ENCODE measurements around the gene PTK7. TPM values are rescaled to one million over a fixed set of nuclear protein-coding genes. Genes with fewer than 3 reads are reported as not detected.

Gene PTK7
- total and polyA plus RNA-seq, 5 donors = 4.1 to 9.4 (median 8.2) TPM

DNA sequence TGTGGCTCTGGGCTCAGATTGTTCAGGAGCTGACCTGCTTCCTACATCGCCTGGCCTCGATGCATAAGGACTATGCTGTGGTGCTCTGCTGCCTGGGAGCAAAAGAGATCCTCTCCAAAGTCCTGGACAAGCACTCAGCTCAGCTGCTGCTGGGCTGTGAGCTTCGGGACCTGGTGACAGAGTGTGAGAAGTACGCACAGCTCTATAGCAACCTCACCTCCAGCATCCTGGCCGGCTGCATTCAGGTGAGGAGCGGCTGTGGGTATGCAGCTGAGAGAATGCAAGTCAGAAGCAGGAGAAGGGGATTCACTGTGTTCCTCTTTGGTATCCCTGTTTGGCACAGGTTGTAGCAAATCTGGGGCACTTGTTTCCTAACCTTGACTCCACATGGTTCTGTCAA is 123.8 kb downstream of the PTK7 start:
- ATAC-seq (no peak), DNase-seq (no peak)
- intact Hi-C loops (cut with DNase I) = no loop called here
- no peaks in the 10 kb centered on the region for H3K27me3 ChIP-seq (ENCODE audit: control insufficient read depth, insufficient read depth)
- H3K9me3 ChIP-seq (ENCODE audit: control insufficient read depth, low read length) = no peaks in the 10 kb centered on the region
- no peak overlapping the region for H3K4me3 ChIP-seq (ENCODE audit: low read length)
- H3K4me1 ChIP-seq (ENCODE audit: control insufficient read depth, insufficient read depth, low read length) = no peaks in the 10 kb centered on the region
- H3K27ac ChIP-seq (ENCODE audit: low read length) = no peak overlapping the region
- 90% methylated on average over 6 of the region's 6 CpGs for WGBS

DNA sequence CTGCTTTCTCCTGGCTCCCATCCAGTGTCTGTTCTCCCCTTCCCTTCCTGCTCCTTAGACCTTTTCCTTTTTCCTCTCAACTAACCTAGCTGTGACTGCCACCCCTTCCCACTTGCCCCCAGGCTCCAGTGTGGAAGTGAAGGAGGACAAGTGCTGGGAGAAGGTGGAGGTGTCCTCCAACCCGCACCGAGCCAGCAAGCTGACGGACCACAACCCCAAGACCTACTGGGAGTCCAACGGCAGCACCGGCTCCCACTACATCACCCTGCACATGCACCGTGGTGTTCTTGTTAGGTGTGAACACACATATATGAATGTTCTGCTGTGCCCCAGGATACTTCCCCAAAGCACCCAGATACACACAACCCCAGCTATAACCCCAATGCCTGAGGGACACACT is 124.4 kb downstream of the PTK7 start:
- DNase-seq (no peak), ATAC-seq (no peak)
- 88% methylated on average over 6 of the region's 6 CpGs for WGBS
- Histone ChIP-seq H3K27ac (ENCODE audit: low read length) (no peak overlapping the region), H3K4me1 (ENCODE audit: control insufficient read depth, insufficient read depth, low read length) (no peaks in the 10 kb centered on the region), H3K4me3 (ENCODE audit: low read length) (no peak overlapping the region), H3K27me3 (ENCODE audit: control insufficient read depth, insufficient read depth) (no peaks in the 10 kb centered on the region), H3K9me3 (ENCODE audit: control insufficient read depth, low read length) (no peaks in the 10 kb centered on the region)
- intact Hi-C loops (cut with DNase I) = no loop called here

DNA sequence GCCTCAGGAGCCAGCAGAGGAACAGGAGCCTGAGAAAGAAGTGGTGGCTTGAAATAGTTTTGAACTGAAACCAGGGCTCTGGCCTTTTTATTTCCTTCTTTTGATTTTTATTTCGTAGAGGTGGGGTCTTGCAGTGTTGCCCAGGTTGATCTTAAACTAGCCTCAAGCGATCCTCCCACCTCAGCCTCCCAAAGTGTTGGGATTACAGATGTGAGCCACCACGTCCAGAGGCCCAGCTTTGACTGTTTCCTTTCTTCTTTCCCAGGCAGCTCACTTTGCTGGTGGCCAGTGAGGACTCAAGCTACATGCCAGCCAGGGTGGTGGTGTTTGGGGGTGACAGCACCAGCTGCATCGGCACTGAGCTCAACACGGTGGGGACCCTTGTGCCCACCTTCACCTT is 126.3 kb downstream of the PTK7 start:
- 87% methylated on average over 5 of the region's 5 CpGs for WGBS
- no peaks in the 10 kb centered on the region for H3K4me1 ChIP-seq (ENCODE audit: control insufficient read depth, insufficient read depth, low read length)
- ATAC-seq (no peak), DNase-seq (no peak)
- intact Hi-C loops (cut with DNase I) = no loop called here
- H3K4me3 ChIP-seq (ENCODE audit: low read length) = no peak overlapping the region
- no peaks in the 10 kb centered on the region for H3K27me3 ChIP-seq (ENCODE audit: control insufficient read depth, insufficient read depth)
- no peak overlapping the region for H3K27ac ChIP-seq (ENCODE audit: low read length)
- no peaks in the 10 kb centered on the region for H3K9me3 ChIP-seq (ENCODE audit: control insufficient read depth, low read length)

DNA sequence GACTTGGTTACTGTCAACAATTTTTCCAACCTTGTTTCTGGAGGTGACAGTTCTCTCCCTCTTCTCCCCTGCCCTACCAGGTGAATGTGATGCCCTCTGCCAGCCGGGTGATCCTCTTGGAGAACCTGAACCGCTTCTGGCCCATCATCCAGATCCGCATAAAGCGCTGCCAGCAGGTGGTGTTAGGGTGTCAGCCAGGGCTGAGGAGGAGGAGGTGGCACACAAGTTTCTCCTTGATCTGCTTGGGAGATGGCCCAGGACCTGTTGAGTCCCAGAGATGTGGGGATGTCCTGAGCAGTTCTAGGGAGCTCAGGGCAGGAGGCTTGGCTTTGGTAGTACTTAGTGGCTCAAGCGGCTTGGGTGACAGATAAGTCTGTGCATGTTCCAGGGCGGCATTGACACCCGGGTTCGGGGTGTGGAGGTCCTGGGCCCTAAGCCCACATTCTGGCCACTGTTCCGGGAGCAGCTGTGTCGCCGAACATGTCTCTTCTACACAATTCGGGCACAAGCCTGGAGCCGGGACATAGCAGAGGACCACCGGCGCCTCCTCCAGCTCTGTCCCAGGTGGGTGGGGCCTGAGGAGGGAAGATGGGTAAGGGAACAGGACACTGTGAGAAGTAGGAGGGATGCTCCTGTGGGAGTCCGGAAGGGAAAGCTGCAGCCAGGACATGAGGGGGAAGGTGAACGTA is 127.1 kb downstream of the PTK7 start:
- no peak for DNase-seq

DNA sequence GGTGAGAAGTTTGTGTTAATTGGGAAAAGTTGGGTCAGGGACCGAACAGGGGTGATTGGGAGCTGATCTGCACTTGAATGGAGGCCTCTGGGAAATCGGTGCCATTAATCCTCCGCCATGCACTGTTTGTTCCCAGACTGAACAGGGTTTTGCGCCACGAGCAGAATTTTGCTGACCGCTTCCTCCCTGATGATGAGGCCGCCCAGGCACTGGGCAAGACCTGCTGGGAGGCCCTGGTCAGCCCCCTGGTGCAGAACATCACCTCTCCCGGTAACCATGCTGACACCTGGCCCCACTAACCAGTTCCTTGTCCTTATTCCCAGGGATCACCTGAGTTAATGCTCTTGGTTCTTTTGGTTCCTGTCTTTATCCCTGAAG is 127.6 kb downstream of the PTK7 start:
- H3K27me3 ChIP-seq (ENCODE audit: control insufficient read depth, insufficient read depth) = no peaks in the 10 kb centered on the region
- no peak overlapping the region for H3K4me3 ChIP-seq (ENCODE audit: low read length)
- no peaks in the 10 kb centered on the region for H3K9me3 ChIP-seq (ENCODE audit: control insufficient read depth, low read length)
- no peak overlapping the region for H3K27ac ChIP-seq (ENCODE audit: low read length)
- 95% methylated on average over 8 of the region's 8 CpGs for WGBS
- intact Hi-C loops (cut with DNase I) = no loop called here
- no peak for ATAC-seq
- H3K4me1 ChIP-seq (ENCODE audit: control insufficient read depth, insufficient read depth, low read length) = no peaks in the 10 kb centered on the region
- DNase-seq = no peak

More for the DNA sequence above, 127.1 kb downstream of the PTK7 start:
- ATAC-seq = no peak
- WGBS = 93% methylated on average over 17 of the region's 17 CpGs
- Histone ChIP-seq H3K4me1 (ENCODE audit: control insufficient read depth, insufficient read depth, low read length) (no peaks in the 10 kb centered on the region), H3K27me3 (ENCODE audit: control insufficient read depth, insufficient read depth) (no peaks in the 10 kb centered on the region), H3K4me3 (ENCODE audit: low read length) (no peak overlapping the region), H3K9me3 (ENCODE audit: control insufficient read depth, low read length) (no peaks in the 10 kb centered on the region), H3K27ac (ENCODE audit: low read length) (no peak overlapping the region)
- intact Hi-C loops (cut with DNase I) = no loop called here

DNA sequence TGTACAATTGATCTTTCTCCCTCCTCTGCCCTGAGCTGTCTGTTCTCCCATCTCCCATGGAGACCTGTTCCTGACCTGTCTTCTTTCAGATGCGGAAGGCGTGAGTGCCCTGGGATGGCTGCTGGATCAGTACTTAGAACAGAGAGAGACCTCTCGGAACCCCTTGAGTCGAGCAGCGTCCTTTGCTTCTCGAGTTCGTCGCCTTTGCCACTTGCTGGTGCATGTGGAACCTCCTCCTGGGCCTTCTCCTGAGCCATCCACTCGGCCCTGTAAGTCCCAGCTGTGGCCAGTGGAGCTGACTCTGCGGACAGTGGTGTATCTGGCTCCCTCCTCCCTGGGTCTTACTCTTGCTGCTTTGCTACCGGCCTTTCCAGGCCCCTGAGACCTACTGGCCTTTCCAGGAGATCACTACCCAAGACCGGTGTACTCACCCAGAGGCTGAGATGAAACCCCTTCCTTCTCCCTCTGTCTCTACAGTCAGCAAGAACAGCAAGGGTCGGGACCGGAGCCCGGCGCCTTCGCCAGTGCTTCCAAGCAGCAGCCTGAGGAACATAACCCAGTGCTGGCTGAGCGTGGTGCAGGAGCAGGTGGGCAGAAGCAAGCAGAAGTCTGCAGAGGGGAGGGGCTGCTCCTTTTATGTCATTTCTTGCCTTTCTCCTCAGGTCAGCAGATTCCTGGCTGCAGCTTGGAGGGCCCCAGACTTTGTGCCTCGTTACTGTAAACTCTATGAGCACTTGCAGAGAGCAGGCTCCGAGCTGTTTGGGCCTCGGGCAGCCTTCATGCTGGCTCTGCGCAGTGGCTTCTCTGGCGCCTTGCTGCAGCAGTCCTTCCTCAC is 128.4 kb downstream of the PTK7 start:
- Histone ChIP-seq H3K4me1 (ENCODE audit: control insufficient read depth, insufficient read depth, low read length) (no peaks in the 10 kb centered on the region), H3K9me3 (ENCODE audit: control insufficient read depth, low read length) (no peaks in the 10 kb centered on the region), H3K27me3 (ENCODE audit: control insufficient read depth, insufficient read depth) (no peaks in the 10 kb centered on the region), H3K4me3 (ENCODE audit: low read length) (no peak overlapping the region), H3K27ac (ENCODE audit: low read length) (no peak overlapping the region)
- no peak for DNase-seq
- no peak for ATAC-seq
- intact Hi-C loops (cut with DNase I) = no loop called here
- WGBS = 93% methylated on average over 23 of the region's 23 CpGs

DNA sequence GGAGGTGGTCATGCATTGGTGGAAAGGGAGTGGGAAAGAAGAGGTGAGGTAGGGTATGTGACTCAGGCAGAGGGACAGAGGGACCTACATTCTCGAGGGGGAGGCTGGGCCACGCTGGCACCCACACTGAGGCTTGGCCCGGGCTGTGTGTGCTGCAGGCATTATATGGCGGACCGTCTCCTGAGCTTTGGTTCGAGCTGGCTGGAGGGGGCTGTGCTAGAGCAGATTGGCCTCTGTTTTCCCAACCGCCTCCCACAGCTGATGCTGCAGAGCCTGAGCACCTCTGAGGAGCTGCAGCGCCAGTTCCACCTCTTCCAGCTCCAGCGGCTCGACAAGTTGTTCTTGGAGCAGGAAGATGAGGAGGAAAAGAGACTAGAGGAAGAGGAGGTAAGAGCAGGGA is 129.7 kb downstream of the PTK7 start:
- no peaks in the 10 kb centered on the region for H3K4me1 ChIP-seq (ENCODE audit: control insufficient read depth, insufficient read depth, low read length)
- ATAC-seq (no peak), DNase-seq (peak in 1 of 3 donors; percentile 20)
- H3K27ac ChIP-seq (ENCODE audit: low read length) = no peak overlapping the region
- intact Hi-C loops (cut with DNase I) = no loop called here
- H3K9me3 ChIP-seq (ENCODE audit: control insufficient read depth, low read length) = no peaks in the 10 kb centered on the region
- H3K27me3 ChIP-seq (ENCODE audit: control insufficient read depth, insufficient read depth) = no peaks in the 10 kb centered on the region
- 94% methylated on average over 10 of the region's 10 CpGs for WGBS
- H3K4me3 ChIP-seq (ENCODE audit: low read length) = no peak overlapping the region

DNA sequence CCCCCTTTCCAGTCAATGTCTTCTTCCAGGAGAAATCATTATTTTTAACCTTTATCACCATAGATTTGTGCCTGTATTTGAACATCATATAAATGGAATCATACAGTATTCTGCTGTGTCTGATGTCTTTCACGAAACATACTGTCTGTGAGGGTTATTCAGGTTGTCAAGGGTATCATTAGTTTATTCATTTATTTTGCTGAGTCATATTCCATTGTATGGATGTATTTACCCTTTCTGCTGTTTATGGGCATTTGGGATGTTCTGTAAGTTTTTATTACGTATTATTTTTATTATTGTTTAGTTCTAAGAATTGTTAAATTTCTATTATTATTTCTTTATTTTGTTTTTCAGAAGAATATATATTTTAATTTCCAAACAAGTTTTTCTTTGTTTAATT is 131.2 kb downstream of the PTK7 start:
- ATAC-seq = no peak
- Histone ChIP-seq H3K27me3 (ENCODE audit: control insufficient read depth, insufficient read depth) (no peaks in the 10 kb centered on the region), H3K4me1 (ENCODE audit: control insufficient read depth, insufficient read depth, low read length) (no peaks in the 10 kb centered on the region), H3K9me3 (ENCODE audit: control insufficient read depth, low read length) (no peaks in the 10 kb centered on the region), H3K4me3 (ENCODE audit: low read length) (no peak overlapping the region), H3K27ac (ENCODE audit: low read length) (no peak overlapping the region)
- intact Hi-C loops (cut with DNase I) = no loop called here
- 95% methylated on average over 2 of the region's 2 CpGs for WGBS
- no peak for DNase-seq

Other genes with a start within 250 kb of the PTK7 start
- gene RPL7L1, start 196.7 kb upstream of the PTK7 start, total RNA-seq = 10 to 100 TPM; 50.5 to 59.1 (median 51.7) TPM
- gene RPL7L1, start 196.7 kb upstream of the PTK7 start, polyA plus RNA-seq = 38.7 TPM
- not detected for gene PTCRA, start 160.3 kb upstream of the PTK7 start, total RNA-seq
- gene PTCRA, start 160.3 kb upstream of the PTK7 start, polyA plus RNA-seq = not detected
- 10 to 100 TPM; 19.2 to 32.4 (median 28.9) TPM for gene CNPY3, start 146.8 kb upstream of the PTK7 start, total RNA-seq
- gene CNPY3, start 146.8 kb upstream of the PTK7 start, polyA plus RNA-seq = 19.3 TPM
- 1 to 10 TPM in 1 of 4 donors, under 1 TPM in 3; 0.43 to 5.8 (median 0.83) TPM for gene GNMT, start 115.6 kb upstream of the PTK7 start, total RNA-seq
- 3.0 TPM for gene GNMT, start 115.6 kb upstream of the PTK7 start, polyA plus RNA-seq
- 10 to 100 TPM; 17.9 to 30.8 (median 21.2) TPM for gene PEX6, start 97.1 kb upstream of the PTK7 start, total RNA-seq
- gene PEX6, start 97.1 kb upstream of the PTK7 start, polyA plus RNA-seq = 16.1 TPM
- 10 to 100 TPM; 32.1 to 39.3 (median 37.6) TPM for gene PPP2R5D, start 91.7 kb upstream of the PTK7 start, total RNA-seq
- 26.4 TPM for gene PPP2R5D, start 91.7 kb upstream of the PTK7 start, polyA plus RNA-seq
- 10 to 100 TPM; 29.9 to 44.4 (median 34.6) TPM for gene MEA1, start 62.4 kb upstream of the PTK7 start, total RNA-seq
- gene MEA1, start 62.4 kb upstream of the PTK7 start, polyA plus RNA-seq = 59.3 TPM
- 100 to 1,000 TPM in 3 of 4 donors, 10 to 100 TPM in 1; 97.3 to 176 (median 138) TPM for gene KLHDC3, start 62.1 kb upstream of the PTK7 start, total RNA-seq
- 170 TPM for gene KLHDC3, start 62.1 kb upstream of the PTK7 start, polyA plus RNA-seq
- gene RRP36, start 54.7 kb upstream of the PTK7 start, total RNA-seq = 10 to 100 TPM; 28.2 to 34.3 (median 29.6) TPM
- 27.2 TPM for gene RRP36, start 54.7 kb upstream of the PTK7 start, polyA plus RNA-seq
- gene CUL7, start 22.5 kb upstream of the PTK7 start, total RNA-seq = 1 to 10 TPM; 6.7 to 9.6 (median 9.2) TPM
- 4.5 TPM for gene CUL7, start 22.5 kb upstream of the PTK7 start, polyA plus RNA-seq
- 10 to 100 TPM; 83.2 to 94.2 (median 87.8) TPM for gene MRPL2, start 16.9 kb upstream of the PTK7 start, total RNA-seq
- 92.7 TPM for gene MRPL2, start 16.9 kb upstream of the PTK7 start, polyA plus RNA-seq
- gene KLC4, start 16.7 kb upstream of the PTK7 start, total RNA-seq = 10 to 100 TPM; 36.9 to 51.2 (median 40.1) TPM
- 32.4 TPM for gene KLC4, start 16.7 kb upstream of the PTK7 start, polyA plus RNA-seq
- 100 to 1,000 TPM in 1 of 4 donors, 10 to 100 TPM in 3; 64.7 to 114 (median 72.7) TPM for gene SRF, start 95.0 kb downstream of the PTK7 start, total RNA-seq
- gene SRF, start 95.0 kb downstream of the PTK7 start, polyA plus RNA-seq = 55.3 TPM
- 10 to 100 TPM; 14.6 to 18.7 (median 16.3) TPM for gene CUL9, start 105.9 kb downstream of the PTK7 start, total RNA-seq
- 15.7 TPM for gene CUL9, start 105.9 kb downstream of the PTK7 start, polyA plus RNA-seq
- gene DNPH1, start 153.2 kb downstream of the PTK7 start, total RNA-seq = 10 to 100 TPM; 25.7 to 43.2 (median 33.8) TPM
- gene DNPH1, start 153.2 kb downstream of the PTK7 start, polyA plus RNA-seq = 60.4 TPM
- gene TTBK1, start 167.2 kb downstream of the PTK7 start, total RNA-seq = under 1 TPM; 0.33 to 0.69 (median 0.58) TPM
- 0.29 TPM for gene TTBK1, start 167.2 kb downstream of the PTK7 start, polyA plus RNA-seq
- not detected for gene SLC22A7, start 221.9 kb downstream of the PTK7 start, total RNA-seq
- not detected for gene SLC22A7, start 221.9 kb downstream of the PTK7 start, polyA plus RNA-seq
- 1 to 10 TPM; 1.5 to 3.4 (median 2.7) TPM for gene CRIP3, start 232.5 kb downstream of the PTK7 start, total RNA-seq
- gene CRIP3, start 232.5 kb downstream of the PTK7 start, polyA plus RNA-seq = 2.6 TPM